Neural cell (in vitro differentiated cells): ENCODE measurements around the gene CSF2. TPM values are rescaled to one million over a fixed set of nuclear protein-coding genes. Genes with fewer than 3 reads are reported as not detected.

ENCODE experiments used
- H2AFZ ChIP-seq: fragments of 200-600, 300-800 bp; sonication (generic), shearing (Covaris generic); 2 replicates; pipeline ENCODE4 v1.6.0; 2014; ENCODE audit warnings: low read depth, mild to moderate bottlenecking, antibody characterized with exemption, low read length, moderate library complexity
- H3F3A ChIP-seq: fragments of 200-600 bp; shearing (Covaris generic); 2 replicates; pipeline ENCODE4 v1.6.1; 2016; ENCODE audit warnings: mild to moderate bottlenecking, moderate library complexity, mixed read lengths, antibody characterized with exemption, low read length; ENCODE audit not compliant: insufficient read depth, poor library complexity, severe bottlenecking
- H3K27ac ChIP-seq: fragments of 200-600, 300-800 bp; sonication (generic), shearing (Covaris generic); 2 replicates; pipeline ENCODE4 v1.5.1; 2014; ENCODE audit warnings: mild to moderate bottlenecking, low read length, moderate library complexity
- H3K27me3 ChIP-seq: fragments of 300-800, 200-600 bp; sonication (generic), shearing (Covaris generic); 2 replicates; pipeline ENCODE4 v1.6.0; 2014; ENCODE audit warnings: mild to moderate bottlenecking, low read depth, low read length, moderate library complexity; ENCODE audit not compliant: insufficient read depth
- H3K36me3 ChIP-seq: fragments of 300-800, 200-600 bp; sonication (generic), shearing (Covaris generic); 2 replicates; pipeline ENCODE4 v1.5.1; 2014; ENCODE audit warnings: mild to moderate bottlenecking, antibody characterized with exemption, low read length, moderate library complexity; ENCODE audit not compliant: insufficient read depth
- H3K4me2 ChIP-seq: fragments of 300-800, 200-600 bp; sonication (generic), shearing (Covaris generic); 2 replicates; pipeline ENCODE4 v1.6.0; 2014; ENCODE audit warnings: mild to moderate bottlenecking, low read length
- H3K4me3 ChIP-seq: fragments of 300-800, 200-600 bp; sonication (generic), shearing (Covaris generic); 2 replicates; pipeline ENCODE4 v1.5.1; 2014; ENCODE audit warnings: mild to moderate bottlenecking, low read length, moderate library complexity
- H3K79me2 ChIP-seq: fragments of 200-600 bp; shearing (Covaris generic); replicated peaks from 2 replicates; pipeline ENCODE4 v1.6.0; 2014; ENCODE audit warnings: mild to moderate bottlenecking, low read length, moderate library complexity; ENCODE audit not compliant: insufficient read depth
- H3K9ac ChIP-seq: fragments of 300-800, 200-600 bp; sonication (generic), shearing (Covaris generic); 2 replicates; pipeline ENCODE4 v1.6.1; 2016; ENCODE audit warnings: mild to moderate bottlenecking, low read length, mixed read lengths
- H3K9me2 ChIP-seq: fragments of 200-600 bp; shearing (Covaris generic); 2 replicates; pipeline ENCODE4 v1.6.1; 2016; ENCODE audit warnings: mild to moderate bottlenecking, low read length, mixed read lengths; ENCODE audit not compliant: insufficient read depth
- H3K9me3 ChIP-seq: fragments of 200-600, 300-800 bp; sonication (generic), shearing (Covaris generic); 2 replicates; pipeline ENCODE4 v1.6.1; 2016; ENCODE audit warnings: mild to moderate bottlenecking, mixed run types, low read length, moderate library complexity, mixed read lengths
- H4K20me1 ChIP-seq: fragments of 200-600 bp; shearing (Covaris generic); 2 replicates; pipeline ENCODE4 v1.6.1; 2016; ENCODE audit warnings: mild to moderate bottlenecking, mixed run types; ENCODE audit not compliant: insufficient read depth
- EP300 ChIP-seq: fragments of 450-650 bp; conservative IDR thresholded peaks from 2 replicates; pipeline ENCODE4 v1.6.1; 2014; ENCODE audit warnings: antibody characterized with exemption, mild to moderate bottlenecking, moderate library complexity; ENCODE audit not compliant: poor library complexity, severe bottlenecking
- EZH2 ChIP-seq: fragments of 200-600, 300-800 bp; shearing (Covaris generic), sonication (generic); IDR thresholded peaks from 2 replicates; pipeline ENCODE4 v1.6.1; 2014; ENCODE audit warnings: antibody characterized with exemption, low read length, borderline replicate concordance, mild to moderate bottlenecking; ENCODE audit not compliant: insufficient read depth, poor library complexity, severe bottlenecking
- MXI1 ChIP-seq: fragments of 450-650 bp; conservative IDR thresholded peaks from 2 replicates; pipeline ENCODE4 v1.6.1; 2014; ENCODE audit warnings: antibody characterized with exemption, mild to moderate bottlenecking; ENCODE audit not compliant: poor library complexity, severe bottlenecking
- POLR2AphosphoS5 ChIP-seq: IDR thresholded peaks from 2 replicates; pipeline ENCODE4 v1.6.1; 2012
- RAD21 ChIP-seq: fragments of 450-650 bp; conservative IDR thresholded peaks from 2 replicates; pipeline ENCODE4 v1.6.1; 2014; ENCODE audit warnings: antibody characterized with exemption, mild to moderate bottlenecking, moderate library complexity
- SMC3 ChIP-seq: fragments of 450-650 bp; conservative IDR thresholded peaks from 2 replicates; pipeline ENCODE4 v1.6.1; 2014; ENCODE audit warnings: antibody characterized with exemption, mild to moderate bottlenecking, moderate library complexity; ENCODE audit not compliant: poor library complexity
- TAF1 ChIP-seq: IDR thresholded peaks from 2 replicates; pipeline ENCODE4 v1.6.1; 2012; ENCODE audit warnings: low read depth
- polyA plus RNA-seq: library from polyadenylated mRNA; depleted of rRNA; stranded (reverse); fragments of >200 nt; gene quantifications from 2 replicates; pipeline ENCODE4 v1.2.3, GENCODE V29; 2014
- TF ChIP-seq, protein P1 (sequence below): IDR thresholded peaks from 2 replicates; pipeline ENCODE4 v1.6.1; 2012; ENCODE audit warnings: borderline replicate concordance
- TF ChIP-seq, protein P2 (sequence below): fragments of 450-650 bp; IDR thresholded peaks from 2 replicates; pipeline ENCODE4 v1.5.1; 2014; ENCODE audit warnings: antibody characterized with exemption, mild to moderate bottlenecking, moderate library complexity; ENCODE audit not compliant: poor library complexity, severe bottlenecking

Gene CSF2
- polyA plus RNA-seq, 1 donor from 2014 or later: not detected

DNA sequence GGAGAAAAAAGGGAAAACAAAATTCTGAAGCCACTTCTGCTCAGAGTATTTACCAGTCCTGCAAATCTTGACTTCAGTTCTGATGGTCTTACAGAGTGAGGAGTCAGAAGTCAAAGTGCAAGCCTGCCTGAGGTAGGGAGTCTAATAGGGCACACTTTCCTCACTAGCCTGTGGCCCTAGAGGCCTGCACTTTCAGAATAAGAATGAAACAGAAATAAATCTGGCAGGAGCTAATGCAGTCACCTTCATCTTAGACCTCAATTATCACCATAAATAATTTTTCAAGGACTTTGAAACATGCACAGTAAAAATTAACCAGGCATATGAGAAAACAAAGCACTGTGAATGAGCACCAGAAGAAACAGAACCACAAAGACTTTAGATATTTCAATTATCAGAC, 41.4 kb upstream of the CSF2 start:
- Histone ChIP-seq H3K4me3 (no peak overlapping the region), H2AFZ (no peak overlapping the region), H3K9me2 (no peaks in the 10 kb centered on the region), H3K79me2 (no peaks in the 10 kb centered on the region), H3K4me2 (no peak overlapping the region), H3K27me3 (no peaks in the 10 kb centered on the region), H3K27ac (no peak overlapping the region), H4K20me1 (no peaks in the 10 kb centered on the region), H3F3A (no peaks in the 10 kb centered on the region), H3K36me3 (no peaks in the 10 kb centered on the region), H3K9ac (no peak overlapping the region), H3K9me3 (no peaks in the 10 kb centered on the region)
- TF ChIP-seq RAD21 (no peak), EZH2 (no peak), TAF1 (no peak), POLR2AphosphoS5 (no peak), MXI1 (no peak), SMC3 (no peak), EP300 (no peak)
- TF ChIP-seq, protein P1, sequence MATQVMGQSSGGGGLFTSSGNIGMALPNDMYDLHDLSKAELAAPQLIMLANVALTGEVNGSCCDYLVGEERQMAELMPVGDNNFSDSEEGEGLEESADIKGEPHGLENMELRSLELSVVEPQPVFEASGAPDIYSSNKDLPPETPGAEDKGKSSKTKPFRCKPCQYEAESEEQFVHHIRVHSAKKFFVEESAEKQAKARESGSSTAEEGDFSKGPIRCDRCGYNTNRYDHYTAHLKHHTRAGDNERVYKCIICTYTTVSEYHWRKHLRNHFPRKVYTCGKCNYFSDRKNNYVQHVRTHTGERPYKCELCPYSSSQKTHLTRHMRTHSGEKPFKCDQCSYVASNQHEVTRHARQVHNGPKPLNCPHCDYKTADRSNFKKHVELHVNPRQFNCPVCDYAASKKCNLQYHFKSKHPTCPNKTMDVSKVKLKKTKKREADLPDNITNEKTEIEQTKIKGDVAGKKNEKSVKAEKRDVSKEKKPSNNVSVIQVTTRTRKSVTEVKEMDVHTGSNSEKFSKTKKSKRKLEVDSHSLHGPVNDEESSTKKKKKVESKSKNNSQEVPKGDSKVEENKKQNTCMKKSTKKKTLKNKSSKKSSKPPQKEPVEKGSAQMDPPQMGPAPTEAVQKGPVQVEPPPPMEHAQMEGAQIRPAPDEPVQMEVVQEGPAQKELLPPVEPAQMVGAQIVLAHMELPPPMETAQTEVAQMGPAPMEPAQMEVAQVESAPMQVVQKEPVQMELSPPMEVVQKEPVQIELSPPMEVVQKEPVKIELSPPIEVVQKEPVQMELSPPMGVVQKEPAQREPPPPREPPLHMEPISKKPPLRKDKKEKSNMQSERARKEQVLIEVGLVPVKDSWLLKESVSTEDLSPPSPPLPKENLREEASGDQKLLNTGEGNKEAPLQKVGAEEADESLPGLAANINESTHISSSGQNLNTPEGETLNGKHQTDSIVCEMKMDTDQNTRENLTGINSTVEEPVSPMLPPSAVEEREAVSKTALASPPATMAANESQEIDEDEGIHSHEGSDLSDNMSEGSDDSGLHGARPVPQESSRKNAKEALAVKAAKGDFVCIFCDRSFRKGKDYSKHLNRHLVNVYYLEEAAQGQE: no peak
- TF ChIP-seq, protein P2, sequence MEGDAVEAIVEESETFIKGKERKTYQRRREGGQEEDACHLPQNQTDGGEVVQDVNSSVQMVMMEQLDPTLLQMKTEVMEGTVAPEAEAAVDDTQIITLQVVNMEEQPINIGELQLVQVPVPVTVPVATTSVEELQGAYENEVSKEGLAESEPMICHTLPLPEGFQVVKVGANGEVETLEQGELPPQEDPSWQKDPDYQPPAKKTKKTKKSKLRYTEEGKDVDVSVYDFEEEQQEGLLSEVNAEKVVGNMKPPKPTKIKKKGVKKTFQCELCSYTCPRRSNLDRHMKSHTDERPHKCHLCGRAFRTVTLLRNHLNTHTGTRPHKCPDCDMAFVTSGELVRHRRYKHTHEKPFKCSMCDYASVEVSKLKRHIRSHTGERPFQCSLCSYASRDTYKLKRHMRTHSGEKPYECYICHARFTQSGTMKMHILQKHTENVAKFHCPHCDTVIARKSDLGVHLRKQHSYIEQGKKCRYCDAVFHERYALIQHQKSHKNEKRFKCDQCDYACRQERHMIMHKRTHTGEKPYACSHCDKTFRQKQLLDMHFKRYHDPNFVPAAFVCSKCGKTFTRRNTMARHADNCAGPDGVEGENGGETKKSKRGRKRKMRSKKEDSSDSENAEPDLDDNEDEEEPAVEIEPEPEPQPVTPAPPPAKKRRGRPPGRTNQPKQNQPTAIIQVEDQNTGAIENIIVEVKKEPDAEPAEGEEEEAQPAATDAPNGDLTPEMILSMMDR: no peak

DNA sequence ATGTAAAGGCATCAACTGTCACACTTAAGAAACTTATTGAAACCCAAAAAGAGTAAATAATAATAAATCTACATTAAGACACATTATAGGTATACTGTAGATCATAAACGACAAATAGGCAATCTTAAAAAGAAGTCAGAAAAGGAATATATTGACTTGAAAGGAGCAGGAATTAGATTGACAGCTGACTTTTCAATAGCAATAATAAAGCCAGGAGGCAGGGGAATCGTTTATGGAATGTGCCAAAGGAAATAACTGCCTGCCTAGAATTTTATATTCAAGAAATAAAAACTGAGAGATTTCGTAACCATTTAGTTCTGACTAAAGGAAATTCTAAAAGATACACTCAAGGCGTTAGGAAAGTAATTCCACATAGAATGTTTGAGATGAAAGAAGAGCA, 40.5 kb upstream of the CSF2 start:
- Histone ChIP-seq H3K4me2 (no peak overlapping the region), H3F3A (no peaks in the 10 kb centered on the region), H2AFZ (no peak overlapping the region), H3K27me3 (no peaks in the 10 kb centered on the region), H3K36me3 (no peaks in the 10 kb centered on the region), H3K9me2 (no peaks in the 10 kb centered on the region), H3K9ac (no peak overlapping the region), H3K27ac (no peak overlapping the region), H4K20me1 (no peaks in the 10 kb centered on the region), H3K79me2 (no peaks in the 10 kb centered on the region), H3K4me3 (no peak overlapping the region), H3K9me3 (no peaks in the 10 kb centered on the region)
- no peak for TF ChIP-seq RAD21
- TF ChIP-seq, protein P2: no peak
- TF ChIP-seq MXI1: no peak
- TF ChIP-seq TAF1: no peak
- TF ChIP-seq, protein P1: no peak
- TF ChIP-seq EP300: no peak
- no peak for TF ChIP-seq POLR2AphosphoS5
- TF ChIP-seq SMC3: no peak
- no peak for TF ChIP-seq EZH2
